Measurements from ENCODE around the gene BRK1.

- TF ChIP-seq, protein P1, sequence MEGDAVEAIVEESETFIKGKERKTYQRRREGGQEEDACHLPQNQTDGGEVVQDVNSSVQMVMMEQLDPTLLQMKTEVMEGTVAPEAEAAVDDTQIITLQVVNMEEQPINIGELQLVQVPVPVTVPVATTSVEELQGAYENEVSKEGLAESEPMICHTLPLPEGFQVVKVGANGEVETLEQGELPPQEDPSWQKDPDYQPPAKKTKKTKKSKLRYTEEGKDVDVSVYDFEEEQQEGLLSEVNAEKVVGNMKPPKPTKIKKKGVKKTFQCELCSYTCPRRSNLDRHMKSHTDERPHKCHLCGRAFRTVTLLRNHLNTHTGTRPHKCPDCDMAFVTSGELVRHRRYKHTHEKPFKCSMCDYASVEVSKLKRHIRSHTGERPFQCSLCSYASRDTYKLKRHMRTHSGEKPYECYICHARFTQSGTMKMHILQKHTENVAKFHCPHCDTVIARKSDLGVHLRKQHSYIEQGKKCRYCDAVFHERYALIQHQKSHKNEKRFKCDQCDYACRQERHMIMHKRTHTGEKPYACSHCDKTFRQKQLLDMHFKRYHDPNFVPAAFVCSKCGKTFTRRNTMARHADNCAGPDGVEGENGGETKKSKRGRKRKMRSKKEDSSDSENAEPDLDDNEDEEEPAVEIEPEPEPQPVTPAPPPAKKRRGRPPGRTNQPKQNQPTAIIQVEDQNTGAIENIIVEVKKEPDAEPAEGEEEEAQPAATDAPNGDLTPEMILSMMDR (IDR thresholded peaks at IDR 0.05), result no peak
- TF ChIP-seq EP300 (IDR thresholded peaks at IDR 0.05) (no peak), POLR2A (IDR thresholded peaks at IDR 0.05) (no peak), POLR2AphosphoS5 (IDR thresholded peaks at IDR 0.05) (no peak)
Measured at GRCh38 chr3:10160925-10161324, 45.5 kb downstream of the BRK1 start.

All from sigmoid colon (tissue), 4 donors.